H54 (cell line): ENCODE measurements around the gene ERICH4.
A peak's percentile ranks its signal among the peaks of the same experiment; 100 is the strongest.

Source experiments
- DNase-seq: peaks from one replicate; pipeline ENCODE4 v3.0.0; 2011; ENCODE audit warnings: low spot score, mixed read lengths; ENCODE audit not compliant: insufficient read length
- FAIRE-seq: peaks from 3 replicates; lab custom pipeline; 2011; peaks lifted over from hg19 to GRCh38; lab: Jason Lieb, UNC
- POLR2A ChIP-seq: IDR thresholded peaks from 2 replicates; pipeline ENCODE4 v1.6.1; 2011; ENCODE audit warnings: low read depth, mild to moderate bottlenecking, low read length

ERICH4 gene

GRCh38 chr19:41435936-41436673 lies 6.9 kb upstream of the ERICH4 start:
- DNase-seq (no peak), FAIRE-seq (no peak)
- no peak for TF ChIP-seq POLR2A

GRCh38 chr19:41436674-41436951 lies 6.3 kb upstream of the ERICH4 start:
- no peak for DNase-seq
- FAIRE-seq, result no peak
- no peak for TF ChIP-seq POLR2A

- TF ChIP-seq POLR2A, result no peak
- DNase-seq (no peak), FAIRE-seq (no peak)
Measured at GRCh38 chr19:41437944-41438574, 4.9 kb upstream of the ERICH4 start.

GRCh38 chr19:41439441-41440222 lies 3.3 kb upstream of the ERICH4 start, which contains the start of gene DMAC2:
Gene DMAC2 (minus strand): TSS chr19:41439912. CDS start chr19:41439899, 13 bp downstream.
- peak; percentile 52; the same call in 1 of the 2 replicates for TF ChIP-seq POLR2A
- FAIRE-seq (peak; percentile 91), DNase-seq (peak; percentile 99)

- no peak for TF ChIP-seq POLR2A
- FAIRE-seq (no peak), DNase-seq (no peak)
Measured at GRCh38 chr19:41441321-41441945, 1.5 kb upstream of the ERICH4 start.

GRCh38 chr19:41443813-41444455 lies 978 bp downstream of the ERICH4 start:
- TF ChIP-seq POLR2A, result no peak
- FAIRE-seq, result no peak
- DNase-seq, result no peak

GRCh38 chr19:41445575-41445974 lies 2.6 kb downstream of the ERICH4 start:
- no peak for DNase-seq

GRCh38 chr19:41447732-41448332 lies 4.9 kb downstream of the ERICH4 start:
- TF ChIP-seq POLR2A, result no peak
- DNase-seq (no peak), FAIRE-seq (no peak)

More at GRCh38 chr19:41445575-41445974, 2.6 kb downstream of the ERICH4 start:
- FAIRE-seq, result no peak
- TF ChIP-seq POLR2A, result no peak

GRCh38 chr19:41449079-41449864 lies 6.3 kb downstream of the ERICH4 start:
- FAIRE-seq (peak; percentile 45), DNase-seq (peak; percentile 86)
- no peak for TF ChIP-seq POLR2A

GRCh38 chr19:41449865-41450178 lies 6.9 kb downstream of the ERICH4 start:
- no peak for FAIRE-seq
- no peak for TF ChIP-seq POLR2A
- DNase-seq, result no peak

GRCh38 chr19:41452584-41453275 lies 9.8 kb downstream of the ERICH4 start:
- FAIRE-seq (no peak), DNase-seq (no peak)
- no peak for TF ChIP-seq POLR2A

GRCh38 chr19:41455936-41456335 lies 13.0 kb downstream of the ERICH4 start:
- TF ChIP-seq POLR2A, result no peak
- no peak for FAIRE-seq
- DNase-seq, result no peak
